Measurements from ENCODE around the gene OSER1. TPM values are rescaled to one million over a fixed set of nuclear protein-coding genes. Genes with fewer than 3 reads are reported as not detected.

OSER1 gene
- total and polyA plus RNA-seq, 4 donors, result 22.6 to 32.9 (median 27.7) TPM

- no peak for ATAC-seq (ENCODE audit: insufficient read depth, low FRiP score)
These were observed 20.6 kb upstream of the OSER1 start for GRCh38 chr20:44231193-44231592.

GRCh38 chr20:44228465-44229258 lies 18.1 kb upstream of the OSER1 start:
- H3K4me3 ChIP-seq, result no peak overlapping the region
- WGBS, 2 donors, result 72 to 82% methylated on average over 17 of the region's 17 CpGs
- H3K36me3 ChIP-seq (ENCODE audit: control insufficient read depth in 4 of 4, insufficient read depth in 4 of 4, low read length in 4 of 4), result peaks cover 0 to 3% (median 1%) of the 10 kb centered on the region in 4 donors
- no peak overlapping the region for H3K27ac ChIP-seq (ENCODE audit: low read depth in 1 of 2, low read length in 1 of 2)
- H3K4me1 ChIP-seq (ENCODE audit: control insufficient read depth in 5 of 5, insufficient read depth in 5 of 5, low read length in 5 of 5), result peaks cover 0 to 3% (median 0%) of the 10 kb centered on the region in 5 donors
- peaks cover 0 to 3% (median 0%) of the 10 kb centered on the region in 4 donors for H3K9me3 ChIP-seq (ENCODE audit: control insufficient read depth in 4 of 4, insufficient read depth in 3 of 4, low read length in 3 of 4)
- TF ChIP-seq, protein P1, sequence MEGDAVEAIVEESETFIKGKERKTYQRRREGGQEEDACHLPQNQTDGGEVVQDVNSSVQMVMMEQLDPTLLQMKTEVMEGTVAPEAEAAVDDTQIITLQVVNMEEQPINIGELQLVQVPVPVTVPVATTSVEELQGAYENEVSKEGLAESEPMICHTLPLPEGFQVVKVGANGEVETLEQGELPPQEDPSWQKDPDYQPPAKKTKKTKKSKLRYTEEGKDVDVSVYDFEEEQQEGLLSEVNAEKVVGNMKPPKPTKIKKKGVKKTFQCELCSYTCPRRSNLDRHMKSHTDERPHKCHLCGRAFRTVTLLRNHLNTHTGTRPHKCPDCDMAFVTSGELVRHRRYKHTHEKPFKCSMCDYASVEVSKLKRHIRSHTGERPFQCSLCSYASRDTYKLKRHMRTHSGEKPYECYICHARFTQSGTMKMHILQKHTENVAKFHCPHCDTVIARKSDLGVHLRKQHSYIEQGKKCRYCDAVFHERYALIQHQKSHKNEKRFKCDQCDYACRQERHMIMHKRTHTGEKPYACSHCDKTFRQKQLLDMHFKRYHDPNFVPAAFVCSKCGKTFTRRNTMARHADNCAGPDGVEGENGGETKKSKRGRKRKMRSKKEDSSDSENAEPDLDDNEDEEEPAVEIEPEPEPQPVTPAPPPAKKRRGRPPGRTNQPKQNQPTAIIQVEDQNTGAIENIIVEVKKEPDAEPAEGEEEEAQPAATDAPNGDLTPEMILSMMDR (IDR thresholded peaks at IDR 0.05; ENCODE audit: control extremely low read depth, extremely low read depth), result no peak
- no peaks in the 10 kb centered on the region for H3K27me3 ChIP-seq (ENCODE audit: control insufficient read depth in 3 of 3, insufficient read depth in 3 of 3, low read length in 2 of 3)
- DNase-seq (peak in 1 of 3 donors; percentile 26), ATAC-seq (ENCODE audit: insufficient read depth, low FRiP score) (no peak)
- H3K9ac ChIP-seq (ENCODE audit: insufficient read depth in 1 of 2, low read length in 2 of 2), result no peak overlapping the region

More at GRCh38 chr20:44231193-44231592, 20.6 kb upstream of the OSER1 start:
- H3K9ac ChIP-seq (ENCODE audit: insufficient read depth in 1 of 2, low read length in 2 of 2), result no peak overlapping the region
- WGBS, 2 donors, result 83 to 87% methylated on average over 7 of the region's 7 CpGs
- H3K27ac ChIP-seq (ENCODE audit: low read depth in 1 of 2, low read length in 1 of 2), result no peak overlapping the region
- DNase-seq, result no peak
- peaks cover 0 to 3% (median 0%) of the 10 kb centered on the region in 4 donors for H3K9me3 ChIP-seq (ENCODE audit: control insufficient read depth in 4 of 4, insufficient read depth in 3 of 4, low read length in 3 of 4)
- no peaks in the 10 kb centered on the region for H3K36me3 ChIP-seq (ENCODE audit: control insufficient read depth in 4 of 4, insufficient read depth in 4 of 4, low read length in 4 of 4)
- TF ChIP-seq, protein P1 (IDR thresholded peaks at IDR 0.05; ENCODE audit: control extremely low read depth, extremely low read depth), result no peak
- no peak overlapping the region for H3K4me3 ChIP-seq
- no peaks in the 10 kb centered on the region for H3K27me3 ChIP-seq (ENCODE audit: control insufficient read depth in 3 of 3, insufficient read depth in 3 of 3, low read length in 2 of 3)
- H3K4me1 ChIP-seq (ENCODE audit: control insufficient read depth in 5 of 5, insufficient read depth in 5 of 5, low read length in 5 of 5), result peaks cover 0 to 3% (median 0%) of the 10 kb centered on the region in 5 donors

GRCh38 chr20:44224637-44225036 lies 14.1 kb upstream of the OSER1 start:
- Histone ChIP-seq H3K9me3 (ENCODE audit: control insufficient read depth in 4 of 4, insufficient read depth in 3 of 4, low read length in 3 of 4) (no peaks in the 10 kb centered on the region), H3K27me3 (ENCODE audit: control insufficient read depth in 3 of 3, insufficient read depth in 3 of 3, low read length in 2 of 3) (no peaks in the 10 kb centered on the region), H3K4me3 (no peak overlapping the region), H3K27ac (ENCODE audit: low read depth in 1 of 2, low read length in 1 of 2) (no peak overlapping the region), H3K4me1 (ENCODE audit: control insufficient read depth in 5 of 5, insufficient read depth in 5 of 5, low read length in 5 of 5) (peaks cover 0 to 3% (median 0%) of the 10 kb centered on the region in 5 donors), H3K36me3 (ENCODE audit: control insufficient read depth in 4 of 4, insufficient read depth in 4 of 4, low read length in 4 of 4) (peaks cover 0 to 3% (median 1%) of the 10 kb centered on the region in 4 donors), H3K9ac (ENCODE audit: insufficient read depth in 1 of 2, low read length in 2 of 2) (no peak overlapping the region)
- TF ChIP-seq, protein P1 (IDR thresholded peaks at IDR 0.05; ENCODE audit: control extremely low read depth, extremely low read depth), result no peak
- ATAC-seq (ENCODE audit: insufficient read depth, low FRiP score) (no peak), DNase-seq (no peak)
- 92% methylated on average over 5 of the region's 5 CpGs for WGBS, 2 donors

Data from lung (tissue), 12 donors.